ENCODE measurements around the gene PI4K2B. TPM values are rescaled to one million over a fixed set of nuclear protein-coding genes. Genes with fewer than 3 reads are reported as not detected.

PI4K2B gene
- total and polyA plus RNA-seq, 2 of the 8 experiments (the other 6 are each of a cell fraction or from before 2014, with no cell fraction given), result 3.0 to 16.2 TPM

DNA sequence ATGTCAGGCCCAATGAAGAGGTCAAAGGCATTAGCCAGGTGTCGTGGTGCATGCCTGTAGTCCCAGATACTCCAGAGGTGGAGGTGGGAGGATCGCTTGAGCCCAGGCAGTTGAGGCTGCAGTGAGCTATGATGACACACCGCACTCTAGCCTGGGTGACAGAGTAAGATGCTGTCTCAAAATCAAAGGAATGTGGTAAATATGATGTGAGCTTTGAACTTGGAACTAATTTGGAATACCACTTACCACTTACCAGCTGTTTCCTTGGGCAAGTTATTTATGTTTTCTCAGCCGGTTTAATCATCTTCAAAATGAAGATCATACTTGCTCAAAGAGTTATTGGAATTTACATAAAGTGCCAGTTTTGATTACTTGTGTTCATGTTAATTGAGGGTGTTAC is 49.8 kb upstream of the PI4K2B start:
- no peaks in the 10 kb centered on the region for H3K27me3 ChIP-seq (replicated peaks in 1 of 4; ENCODE audit: control insufficient read depth in 3 of 4, extremely low read depth in 1 of 4, insufficient read depth in 3 of 4, low read length in 3 of 4)
- no peak overlapping the region for H3K4me3 ChIP-seq (ENCODE audit: extremely low read depth in 1 of 4, insufficient read depth in 2 of 4, low read depth in 3 of 4, low read length in 4 of 4)
- H3K56ac ChIP-seq (replicated peaks; ENCODE audit: insufficient read length, low read depth, low read length), result no peak overlapping the region
- H4K5ac ChIP-seq (ENCODE audit: insufficient read length, low read depth, low read length), result no peak overlapping the region
- no peaks in the 10 kb centered on the region for H3K4me1 ChIP-seq (replicated peaks in 1 of 4; ENCODE audit: control insufficient read depth in 3 of 4, insufficient read depth in 4 of 4, low read length in 3 of 4)
- H3K9me3 ChIP-seq (ENCODE audit: insufficient read depth in 2 of 2, low read depth in 1 of 2, low read length in 1 of 2), result no peaks in the 10 kb centered on the region
- H2AFZ ChIP-seq (ENCODE audit: low read length), result no peak overlapping the region
- CTCF ChIA-PET (ENCODE audit: partially characterized antibody), result interaction anchor here (1.0 to 1.6 kb wide), 2 partner anchors 165 to 183 kb away, joined by 3 to 4 read pairs; no protein-coding TSS in a partner anchor
- H3K4me2 ChIP-seq (ENCODE audit: insufficient read depth in 1 of 2, low read depth in 2 of 2, low read length in 2 of 2), result no peak overlapping the region
- H3K79me2 ChIP-seq (ENCODE audit: control insufficient read depth in 1 of 2, insufficient read depth in 2 of 2, low read length in 2 of 2), result no peaks in the 10 kb centered on the region
- H3K36me3 ChIP-seq (ENCODE audit: control insufficient read depth in 2 of 4, insufficient read depth in 4 of 4, low read length in 3 of 4), result no peaks in the 10 kb centered on the region
- DNase-seq (ENCODE audit: low read depth in 1 of 2, low spot score in 2 of 2) (no peak), FAIRE-seq (no peak)
- POLR2A ChIA-PET (ENCODE audit: partially characterized antibody), result no interaction called here
- H4K20me1 ChIP-seq (replicated peaks in 1 of 2; ENCODE audit: control insufficient read depth in 1 of 2, insufficient read depth in 2 of 2, low read length in 2 of 2), result no peaks in the 10 kb centered on the region
- 87% methylated on average over 4 of the region's 4 CpGs; no CpG with 5 or more reads in 1 of the 2 experiments for WGBS, 2 experiments (ENCODE audit: extremely low coverage in 1 of 2, insufficient coverage in 1 of 2, insufficient read length in 1 of 2, insufficient replicate concordance in 2 of 2, low coverage in 1 of 2, low lambda C conversion rate in 2 of 2, missing lambda C conversion rate in 1 of 2)
- no peak overlapping the region for H2BK20ac ChIP-seq (ENCODE audit: low read length)
- H2AK5ac ChIP-seq (ENCODE audit: low read depth, low read length), result no peak overlapping the region
- H2BK120ac ChIP-seq (replicated peaks; ENCODE audit: low read depth, low read length), result no peak overlapping the region
- H3K9ac ChIP-seq (replicated peaks in 1 of 4; ENCODE audit: extremely low read depth in 1 of 4, low read depth in 3 of 4, low read length in 3 of 4), result no peak overlapping the region
- H3K27ac ChIP-seq (ENCODE audit: low read depth, low read length), result no peak overlapping the region
- H2BK12ac ChIP-seq (ENCODE audit: low read depth, low read length), result no peak overlapping the region
- H3K18ac ChIP-seq (ENCODE audit: extremely low read depth, low read length), result no peak overlapping the region
- no peak overlapping the region for H2BK5ac ChIP-seq (ENCODE audit: low read depth, low read length)
- no peaks in the 10 kb centered on the region for H3K79me1 ChIP-seq (ENCODE audit: low read depth, low read length)
- H2BK15ac ChIP-seq (ENCODE audit: low read length), result no peak overlapping the region
- no peak overlapping the region for H3K14ac ChIP-seq (ENCODE audit: insufficient read length)
- no peak overlapping the region for H4K8ac ChIP-seq (ENCODE audit: extremely low read depth, insufficient read depth, low read length)
- no peak overlapping the region for H4K91ac ChIP-seq (replicated peaks; ENCODE audit: insufficient read length, low read length)
- no peak overlapping the region for H3K23ac ChIP-seq (ENCODE audit: insufficient read length)
- H3K4ac ChIP-seq (replicated peaks; ENCODE audit: insufficient read length, low read depth, low read length), result no peak overlapping the region
- H3K23me2 ChIP-seq (ENCODE audit: low read depth, low read length), result no peaks in the 10 kb centered on the region
- TF ChIP-seq RNF2 (IDR thresholded peaks at IDR 0.05; ENCODE audit: borderline replicate concordance, low read depth, low read length, missing control alignments, poor library complexity, severe bottlenecking) (no peak), SP1 (IDR thresholded peaks at IDR 0.05; ENCODE audit: low read depth, low read length) (no peak), SIX5 (IDR thresholded peaks at IDR 0.05; ENCODE audit: low read depth, low read length) (no peak), EGR1 (IDR thresholded peaks at IDR 0.05; ENCODE audit: borderline replicate concordance, low read depth, low read length) (no peak), HDAC6 (IDR thresholded peaks at IDR 0.05; ENCODE audit: low read depth, low read length) (no peak), POU5F1 (IDR thresholded peaks at IDR 0.05; ENCODE audit: low read depth, low read length) (no peak), ASH2L (IDR thresholded peaks at IDR 0.05; ENCODE audit: low read length) (no peak), SP4 (IDR thresholded peaks at IDR 0.05; ENCODE audit: low read length) (no peak)

All from H1 (cell line).